Stimulated activated CD4-positive, alpha-beta T cell treated with anti-CD3 and anti-CD28 coated beads, Interleukin-1b, Interleukin-23, amount 100 ng/mL, for 1 hour (primary cell): Measurements from ENCODE around the gene PRRT2.

Experiments used
- DNase-seq, 2 donors: peaks; one replicate each; pipeline ENCODE4 v3.0.0-alpha.2; 2020; ENCODE audit warnings: low read depth in 2 of 2

PRRT2 gene

DNA sequence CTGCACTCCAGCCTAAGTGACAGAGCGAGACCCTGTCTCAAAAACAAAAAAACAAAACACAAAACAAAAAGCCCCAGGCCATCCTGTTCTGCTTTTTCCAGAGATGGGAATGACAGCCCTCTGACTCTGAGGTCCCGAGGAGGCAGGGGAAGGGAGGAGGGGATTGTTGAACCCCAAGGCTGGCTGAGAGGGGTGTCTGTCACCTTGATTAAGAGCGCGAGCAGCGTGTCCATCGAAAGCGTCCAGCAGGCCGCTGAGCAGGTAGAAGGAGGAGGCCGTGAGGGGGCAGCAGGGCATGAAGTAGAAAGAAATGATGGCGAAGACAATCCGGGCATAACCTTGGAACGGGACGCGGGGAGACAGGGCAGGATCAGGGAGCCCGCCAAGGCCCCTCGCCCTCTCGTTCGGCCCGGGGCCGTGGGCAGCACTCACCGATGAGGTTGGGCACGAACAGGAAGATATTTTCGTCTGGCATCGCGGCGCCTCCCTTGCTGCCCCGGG, 50.4 kb downstream of the PRRT2 start:
- no peak for DNase-seq

DNA sequence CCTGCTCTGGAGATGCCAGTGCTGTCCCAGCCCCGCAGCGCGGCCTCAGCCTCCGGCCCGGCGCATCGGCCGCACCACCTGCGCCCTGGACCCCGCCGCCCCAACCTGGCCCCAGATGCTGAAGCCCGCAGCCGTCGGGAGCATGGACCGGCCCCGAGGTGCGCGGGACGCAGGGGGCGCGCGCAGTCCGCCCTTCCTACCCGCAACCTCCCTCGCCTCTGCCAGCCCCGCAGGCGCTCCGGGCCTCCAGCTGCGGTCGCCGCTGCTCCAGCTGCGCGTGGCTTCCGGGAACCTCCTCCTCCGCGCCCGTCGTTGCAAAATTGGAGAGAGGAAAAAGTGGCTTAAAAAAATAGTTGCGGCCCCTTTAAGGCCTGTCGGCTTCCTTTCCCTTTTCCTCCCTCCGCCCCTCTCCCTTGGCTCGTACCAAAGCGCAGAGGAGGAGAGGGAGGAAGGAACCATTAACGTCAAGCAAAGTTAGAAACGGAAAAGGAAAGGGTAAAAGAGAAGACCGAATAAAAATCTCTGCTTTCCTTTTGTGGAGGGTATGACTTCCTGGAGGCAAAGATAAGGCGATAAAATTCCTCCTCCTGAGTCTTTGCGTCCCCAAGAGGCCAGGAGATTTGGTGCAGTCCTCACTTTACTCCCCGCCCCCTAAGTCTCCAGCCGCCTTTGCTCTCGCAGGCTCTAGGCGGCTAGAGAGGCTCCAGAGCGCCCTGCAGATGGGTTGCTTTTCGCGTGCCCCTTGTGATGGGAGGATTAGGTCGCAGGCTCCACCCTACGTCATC, 51.1 kb downstream of the PRRT2 start, which contains the start of gene CDIPT:
CDIPT (minus strand) TSS at position 343 of the 785 bp plus-strand sequence. CDS start 369 bp downstream, outside the sequence.
- DNase-seq, result peak; percentile 73 to 82

DNA sequence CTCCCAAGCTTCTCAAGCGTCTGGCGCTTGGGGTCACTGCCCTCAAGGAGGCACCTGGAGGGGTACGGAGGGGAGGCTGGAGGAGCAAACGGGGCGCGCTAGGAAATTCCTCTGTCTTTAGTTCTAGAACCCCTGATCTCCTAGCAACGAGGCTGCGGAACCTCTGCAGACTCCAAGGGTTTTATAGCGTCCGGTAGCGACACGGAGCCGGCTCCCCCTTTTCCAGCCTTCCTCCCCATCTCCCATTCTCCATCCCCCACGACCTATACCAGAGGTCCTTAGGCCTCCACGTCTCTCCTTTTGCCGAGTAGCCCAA, 51.6 kb downstream of the PRRT2 start:
- DNase-seq, result no peak

DNA sequence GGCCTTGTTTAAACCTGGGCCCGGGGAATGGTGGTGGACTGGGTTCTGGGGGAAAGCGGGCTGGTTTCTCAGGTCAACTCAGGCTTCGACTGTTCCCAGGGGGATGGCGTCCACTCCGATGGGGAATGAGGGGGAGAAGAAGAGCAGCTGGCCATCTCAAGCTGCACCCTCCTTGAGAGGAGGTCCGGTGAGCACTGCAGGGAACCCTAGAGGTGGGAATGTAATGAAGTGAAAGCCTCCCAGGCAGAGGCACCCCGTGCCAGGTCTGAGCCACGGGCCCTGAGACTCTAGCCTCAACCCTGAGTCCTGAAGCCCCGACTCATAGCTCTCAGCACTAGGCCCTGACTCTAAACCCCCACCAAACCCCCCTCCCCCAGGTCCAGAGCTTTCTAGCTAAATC, 52.2 kb downstream of the PRRT2 start:
- no peak for DNase-seq
